ENCODE measurements around the gene OR51B4.
"Not testable (repeated sequence)": the region's sequence is repeated elsewhere in the genome, so short reads cannot be mapped to it uniquely, and the experiment has no call there.

The OR51B4 gene

GRCh38 chr11:5301846-5302245 lies at the start of gene OR51B4:
OR51B4 (minus strand) TSS chr11:5301946; CDS start chr11:5301946, 0 bp downstream.
- DNase-seq (ENCODE audit: low read depth in 2 of 2, low spot score in 1 of 2): no peak

- no peak for DNase-seq (ENCODE audit: low read depth in 2 of 2, low spot score in 1 of 2)
These were observed 49.5 kb upstream of the OR51B4 start, which contains the start of gene OR51B6 for GRCh38 chr11:5351208-5351607. OR51B6 (plus strand) TSS chr11:5351508; CDS start chr11:5351508, 0 bp downstream.

- no peak for DNase-seq (ENCODE audit: low read depth in 2 of 2, low spot score in 1 of 2)
These were observed 47.8 kb upstream of the OR51B4 start for GRCh38 chr11:5349550-5349949.

GRCh38 chr11:5348551-5349194 lies 46.9 kb upstream of the OR51B4 start:
- no peak for DNase-seq (ENCODE audit: low read depth in 2 of 2, low spot score in 1 of 2)

- no peak for DNase-seq (ENCODE audit: low read depth in 2 of 2, low spot score in 1 of 2)
These were observed 44.1 kb upstream of the OR51B4 start for GRCh38 chr11:5345831-5346230.

GRCh38 chr11:5343474-5344335 lies 42.0 kb upstream of the OR51B4 start, which contains the start of gene OR51B5:
OR51B5 (minus strand) TSS chr11:5343524; CDS start chr11:5343524, 0 bp downstream.
- no peak for DNase-seq (ENCODE audit: low read depth in 2 of 2, low spot score in 1 of 2)

GRCh38 chr11:5339771-5340322 lies 38.1 kb upstream of the OR51B4 start:
- DNase-seq (ENCODE audit: low read depth in 2 of 2, low spot score in 1 of 2): no peak

- not testable (repeated sequence) for DNase-seq (ENCODE audit: low read depth in 2 of 2, low spot score in 1 of 2)
These were observed 35.5 kb upstream of the OR51B4 start for GRCh38 chr11:5337253-5337652.

- DNase-seq (ENCODE audit: low read depth in 2 of 2, low spot score in 1 of 2): no peak
These were observed 34.6 kb upstream of the OR51B4 start for GRCh38 chr11:5336331-5336730.

- no peak for DNase-seq (ENCODE audit: low read depth in 2 of 2, low spot score in 1 of 2)
These were observed 33.4 kb upstream of the OR51B4 start for GRCh38 chr11:5335170-5335569.

- no peak for DNase-seq (ENCODE audit: low read depth in 2 of 2, low spot score in 1 of 2)
These were observed 22.5 kb upstream of the OR51B4 start, which contains the start of gene OR51B2 for GRCh38 chr11:5324197-5324596. OR51B2 (minus strand) TSS chr11:5324297; CDS start chr11:5324297, 0 bp downstream.

GRCh38 chr11:5317292-5317691 lies 15.5 kb upstream of the OR51B4 start:
- no peak for DNase-seq (ENCODE audit: low read depth in 2 of 2, low spot score in 1 of 2)

- not testable (repeated sequence) for DNase-seq (ENCODE audit: low read depth in 2 of 2, low spot score in 1 of 2)
These were observed 11.7 kb upstream of the OR51B4 start for GRCh38 chr11:5313326-5314023.

- no peak for DNase-seq (ENCODE audit: low read depth in 2 of 2, low spot score in 1 of 2)
These were observed 8.7 kb upstream of the OR51B4 start for GRCh38 chr11:5310423-5310822.

- DNase-seq (ENCODE audit: low read depth in 2 of 2, low spot score in 1 of 2): no peak
These were observed 5.7 kb upstream of the OR51B4 start for GRCh38 chr11:5307256-5308019.

GRCh38 chr11:5304046-5304445 lies 2.3 kb upstream of the OR51B4 start:
- no peak for DNase-seq (ENCODE audit: low read depth in 2 of 2, low spot score in 1 of 2)

GRCh38 chr11:5303626-5304025 lies 1.9 kb upstream of the OR51B4 start:
- no peak for DNase-seq (ENCODE audit: low read depth in 2 of 2, low spot score in 1 of 2)

- no peak for DNase-seq (ENCODE audit: low read depth in 2 of 2, low spot score in 1 of 2)
These were observed 1.5 kb downstream of the OR51B4 start for GRCh38 chr11:5300251-5300650.

GRCh38 chr11:5298451-5298850 lies 3.3 kb downstream of the OR51B4 start:
- DNase-seq (ENCODE audit: low read depth in 2 of 2, low spot score in 1 of 2): no peak

GRCh38 chr11:5297721-5298323 lies 3.9 kb downstream of the OR51B4 start:
- no peak for DNase-seq (ENCODE audit: low read depth in 2 of 2, low spot score in 1 of 2)
